K562 (cell line): ENCODE data around the gene ADARB2.

Source experiments
- CTCF ChIP-seq, 3 experiments: IDR thresholded peaks in 2 of 3; conservative IDR thresholded peaks in 1 of 3; 2 replicates each; pipeline ENCODE4 v1.5.1; 2011 to 2012; ENCODE audit warnings: low read length in 3 of 3, mild to moderate bottlenecking in 3 of 3, control low read depth in 2 of 3, improper control_type of control experiment in 1 of 3, inconsistent platforms in 1 of 3, low read depth in 1 of 3, mixed read lengths in 1 of 3, moderate library complexity in 1 of 3; ENCODE audit not compliant: insufficient read depth in 2 of 3
- REST ChIP-seq, 2 experiments: fragments of 450-650 bp; formaldehyde crosslinking in 1 of 2; IDR thresholded peaks; 2 replicates each; pipeline versions ENCODE4 v1.4.0 to v1.6.1; 2014 to 2020; ENCODE audit warnings: mild to moderate bottlenecking in 2 of 2, borderline replicate concordance in 1 of 2, low read depth in 1 of 2
- RNF2 ChIP-seq: sonication (generic); IDR thresholded peaks from 2 replicates; pipeline ENCODE4 v1.6.1; 2016
- TAF1 ChIP-seq: IDR thresholded peaks from 2 replicates; pipeline ENCODE4 v1.6.1; 2011; ENCODE audit warnings: mild to moderate bottlenecking, low read length, moderate library complexity; ENCODE audit not compliant: insufficient read depth, control insufficient read depth, severe bottlenecking; ENCODE audit errors: extremely low read depth
- THRA ChIP-seq: fragments of 450-650 bp; IDR thresholded peaks from 2 replicates; pipeline ENCODE4 v1.6.1; 2017; ENCODE audit warnings: mild to moderate bottlenecking, moderate library complexity
- ZBTB34 ChIP-seq: fragments of 250-450 bp; sonication (Bioruptor Pico); IDR thresholded peaks from 2 replicates; pipeline ENCODE4 v1.8.0; 2021; ENCODE audit warnings: mild to moderate bottlenecking, moderate library complexity
- ZNF274 ChIP-seq: IDR thresholded peaks from 2 replicates; pipeline ENCODE4 v1.6.1; 2011; ENCODE audit warnings: low read depth, mild to moderate bottlenecking, low read length, moderate library complexity, borderline replicate concordance

- no peak for TF ChIP-seq THRA
- no peak for TF ChIP-seq ZNF274
- no peak for TF ChIP-seq RNF2
- TF ChIP-seq ZBTB34 (CRISPR knock-in tag), result no peak
- TF ChIP-seq REST (IDR thresholded peaks at IDR 0.05; ENCODE audit: borderline replicate concordance), result no peak
- no peak for TF ChIP-seq REST (CRISPR knock-in tag; IDR thresholded peaks at IDR 0.05; ENCODE audit: low read depth)
- no peak for TF ChIP-seq CTCF (IDR thresholded peaks at IDR 0.05 in 2 of 3, conservative IDR thresholded peaks at IDR 0.05 in 1 of 3; ENCODE audit: insufficient read depth in 2 of 3, low read depth in 1 of 3, low read length in 3 of 3)
- TF ChIP-seq TAF1, result no peak
Measured at GRCh38 chr10:1577945-1578344, 159.4 kb downstream of the ADARB2 start.
